D721Med (cell line): Measurements from ENCODE around the gene LHFPL6.

Experiments
- DNase-seq: peaks from one replicate; pipeline ENCODE4 v3.0.0; 2011; ENCODE audit warnings: low spot score; ENCODE audit not compliant: insufficient read length
- FAIRE-seq: peaks from 2 replicates; lab custom pipeline; 2011; peaks lifted over from hg19 to GRCh38; lab: Jason Lieb, UNC
- TF ChIP-seq, protein P1 (sequence below): IDR thresholded peaks from 2 replicates; pipeline ENCODE4 v1.5.1; 2012; ENCODE audit warnings: mild to moderate bottlenecking, control low read depth; ENCODE audit not compliant: insufficient read depth; ENCODE audit errors: missing control alignments

Gene LHFPL6

GRCh38 chr13:39385621-39386231, 217.3 kb downstream of the LHFPL6 start:
- TF ChIP-seq, protein P1, sequence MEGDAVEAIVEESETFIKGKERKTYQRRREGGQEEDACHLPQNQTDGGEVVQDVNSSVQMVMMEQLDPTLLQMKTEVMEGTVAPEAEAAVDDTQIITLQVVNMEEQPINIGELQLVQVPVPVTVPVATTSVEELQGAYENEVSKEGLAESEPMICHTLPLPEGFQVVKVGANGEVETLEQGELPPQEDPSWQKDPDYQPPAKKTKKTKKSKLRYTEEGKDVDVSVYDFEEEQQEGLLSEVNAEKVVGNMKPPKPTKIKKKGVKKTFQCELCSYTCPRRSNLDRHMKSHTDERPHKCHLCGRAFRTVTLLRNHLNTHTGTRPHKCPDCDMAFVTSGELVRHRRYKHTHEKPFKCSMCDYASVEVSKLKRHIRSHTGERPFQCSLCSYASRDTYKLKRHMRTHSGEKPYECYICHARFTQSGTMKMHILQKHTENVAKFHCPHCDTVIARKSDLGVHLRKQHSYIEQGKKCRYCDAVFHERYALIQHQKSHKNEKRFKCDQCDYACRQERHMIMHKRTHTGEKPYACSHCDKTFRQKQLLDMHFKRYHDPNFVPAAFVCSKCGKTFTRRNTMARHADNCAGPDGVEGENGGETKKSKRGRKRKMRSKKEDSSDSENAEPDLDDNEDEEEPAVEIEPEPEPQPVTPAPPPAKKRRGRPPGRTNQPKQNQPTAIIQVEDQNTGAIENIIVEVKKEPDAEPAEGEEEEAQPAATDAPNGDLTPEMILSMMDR, result no peak
- DNase-seq (no peak), FAIRE-seq (no peak)

DNA sequence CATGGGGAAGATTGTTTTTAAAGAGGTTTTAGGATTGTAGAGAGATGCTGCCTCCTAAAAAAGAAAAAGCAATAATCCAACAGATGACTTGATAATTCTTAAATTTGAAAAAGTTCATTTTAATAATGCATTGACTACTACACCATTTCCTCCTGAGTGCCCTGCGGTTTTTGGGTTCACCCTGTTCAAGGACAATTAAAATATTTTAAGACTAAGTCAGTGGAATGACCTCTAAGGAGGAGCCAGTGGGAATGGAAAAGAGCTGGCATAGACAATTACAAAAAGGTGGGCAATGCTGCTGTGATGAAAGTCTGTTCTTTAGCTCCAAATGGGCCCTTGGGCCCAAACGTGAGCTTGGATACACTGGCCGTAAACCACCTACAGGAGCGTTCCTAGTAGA, 217.8 kb downstream of the LHFPL6 start:
- FAIRE-seq (no peak), DNase-seq (no peak)
- TF ChIP-seq, protein P1, result no peak

GRCh38 chr13:39381456-39381855, 221.5 kb downstream of the LHFPL6 start:
- FAIRE-seq (no peak), DNase-seq (no peak)
- TF ChIP-seq, protein P1, result no peak

- no peak for FAIRE-seq
- DNase-seq, result no peak
- TF ChIP-seq, protein P1, result no peak
Measured at GRCh38 chr13:39379667-39380655, 223.0 kb downstream of the LHFPL6 start.

DNA sequence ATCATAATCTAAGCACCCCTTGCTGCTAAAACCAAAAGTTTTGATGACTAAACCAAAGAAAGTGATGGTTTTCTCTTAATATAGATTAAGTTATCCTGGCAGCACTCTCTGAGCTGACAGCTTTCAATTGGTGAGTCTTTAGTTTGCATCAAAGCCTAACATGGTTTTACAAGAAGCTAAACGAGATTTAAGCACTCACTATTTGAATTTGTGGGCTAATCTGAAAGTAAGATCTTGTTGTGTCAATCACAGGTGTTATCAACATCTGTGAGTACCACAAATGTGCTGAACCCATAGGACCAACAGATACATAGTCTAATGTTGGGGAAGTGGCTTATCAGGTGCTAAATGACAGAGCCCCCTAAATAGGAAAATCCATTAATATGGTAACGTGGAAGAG, 223.9 kb downstream of the LHFPL6 start:
- no peak for FAIRE-seq

DNA sequence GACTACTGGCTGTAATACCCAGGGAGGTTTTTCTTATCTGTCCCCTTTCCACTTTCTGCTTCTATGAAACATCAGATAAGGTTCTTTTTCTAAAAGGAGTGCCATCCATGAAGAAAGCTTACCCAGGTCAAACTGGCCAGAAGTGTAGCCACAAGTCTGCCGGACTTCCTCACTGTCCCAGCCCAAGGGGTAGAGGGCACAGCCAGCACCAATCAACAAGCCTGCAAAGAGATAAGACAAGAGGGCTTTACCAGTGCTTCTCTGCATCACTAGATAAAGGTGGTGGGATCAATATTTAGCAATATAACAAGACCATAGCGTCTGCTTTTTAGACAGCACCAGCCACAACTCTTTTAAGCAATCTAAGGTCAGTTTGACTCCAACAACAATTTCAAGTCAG, 224.7 kb downstream of the LHFPL6 start:
- DNase-seq (no peak), FAIRE-seq (no peak)
- TF ChIP-seq, protein P1, result no peak

More for the DNA sequence above, 223.9 kb downstream of the LHFPL6 start:
- TF ChIP-seq, protein P1, result no peak
- no peak for DNase-seq

GRCh38 chr13:39377699-39378098, 225.3 kb downstream of the LHFPL6 start:
- DNase-seq (no peak), FAIRE-seq (no peak)
- TF ChIP-seq, protein P1, result no peak
